ENCODE data around the gene APOL2.
A peak's percentile ranks its signal among the peaks of the same experiment; 100 is the strongest.
"Not testable (repeated sequence)": the region's sequence is repeated elsewhere in the genome, so short reads cannot be mapped to it uniquely, and the experiment has no call there.

Gene APOL2

GRCh38 chr22:36262307-36262706 is 23.0 kb upstream of the APOL2 start:
- DNase-seq (ENCODE audit: low spot score), result not testable (repeated sequence)

GRCh38 chr22:36261675-36262074 is 22.3 kb upstream of the APOL2 start:
- not testable (repeated sequence) for DNase-seq (ENCODE audit: low spot score)

- no peak for DNase-seq (ENCODE audit: low spot score)
These were observed 20.4 kb upstream of the APOL2 start for GRCh38 chr22:36259615-36260300.

GRCh38 chr22:36258701-36259614 is 19.6 kb upstream of the APOL2 start:
- DNase-seq (ENCODE audit: low spot score), result peak; percentile 44

- no peak for DNase-seq (ENCODE audit: low spot score)
These were observed 18.8 kb upstream of the APOL2 start for GRCh38 chr22:36257948-36258670.

GRCh38 chr22:36257308-36257707 is 18.0 kb upstream of the APOL2 start:
- no peak for DNase-seq (ENCODE audit: low spot score)

- no peak for DNase-seq (ENCODE audit: low spot score)
These were observed 17.2 kb upstream of the APOL2 start for GRCh38 chr22:36256478-36256877.

GRCh38 chr22:36255572-36255971 is 16.2 kb upstream of the APOL2 start:
- DNase-seq (ENCODE audit: low spot score), result not testable (repeated sequence)

- DNase-seq (ENCODE audit: low spot score), result no peak
These were observed 14.5 kb upstream of the APOL2 start for GRCh38 chr22:36253523-36254490.

GRCh38 chr22:36252754-36253522 is 13.6 kb upstream of the APOL2 start, which contains the start of gene APOL1:
Gene APOL1 (plus strand): TSS chr22:36253133. CDS start chr22:36254956, 1,823 bp downstream.
- DNase-seq (ENCODE audit: low spot score), result peak; percentile 79

GRCh38 chr22:36251979-36252608 is 12.8 kb upstream of the APOL2 start:
- DNase-seq (ENCODE audit: low spot score), result not testable (repeated sequence)

- not testable (repeated sequence) for DNase-seq (ENCODE audit: low spot score)
These were observed 11.1 kb upstream of the APOL2 start for GRCh38 chr22:36250292-36250960.

GRCh38 chr22:36249160-36249559 is 9.8 kb upstream of the APOL2 start:
- DNase-seq (ENCODE audit: low spot score), result no peak

- no peak for DNase-seq (ENCODE audit: low spot score)
These were observed 8.6 kb upstream of the APOL2 start for GRCh38 chr22:36247955-36248354.

GRCh38 chr22:36246718-36247117 is 7.4 kb upstream of the APOL2 start:
- DNase-seq (ENCODE audit: low spot score), result no peak

- no peak for DNase-seq (ENCODE audit: low spot score)
These were observed 6.6 kb upstream of the APOL2 start for GRCh38 chr22:36245805-36246356.

- no peak for DNase-seq (ENCODE audit: low spot score)
These were observed 5.4 kb upstream of the APOL2 start for GRCh38 chr22:36244522-36245391.

GRCh38 chr22:36243986-36244385 is 4.7 kb upstream of the APOL2 start:
- no peak for DNase-seq (ENCODE audit: low spot score)
